ENCODE results near the gene TPSAB1. TPM values are rescaled to one million over a fixed set of nuclear protein-coding genes. Genes with fewer than 3 reads are reported as not detected.

TPSAB1 gene
- total RNA-seq, 1 experiment from 2014 or later, result not detected

DNA sequence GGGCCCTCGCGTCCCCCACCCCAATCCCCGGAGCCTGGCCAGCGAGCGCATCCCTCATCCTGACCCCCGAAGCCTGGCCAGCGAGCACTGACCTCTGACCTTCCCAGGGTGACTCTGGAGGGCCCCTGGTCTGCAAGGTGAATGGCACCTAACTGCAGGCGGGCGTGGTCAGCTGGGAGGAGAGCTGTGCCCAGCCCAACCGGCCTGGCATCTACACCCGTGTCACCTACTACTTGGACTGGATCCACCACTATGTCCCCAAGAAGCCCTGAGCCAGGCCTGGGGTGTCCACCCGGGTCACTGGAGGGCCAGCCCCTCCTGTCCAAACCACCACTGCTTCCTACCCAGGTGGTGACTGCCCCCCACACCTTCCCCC lies 17.7 kb downstream of the TPSAB1 start:
- Mint-ChIP-seq H3K9me3 (ENCODE audit: unreplicated experiment) (no peaks in the 10 kb centered on the region), H3K4me3 (ENCODE audit: unreplicated experiment) (no peak overlapping the region), H3K4me1 (ENCODE audit: low read depth, unreplicated experiment) (no peaks in the 10 kb centered on the region), H3K27me3 (ENCODE audit: insufficient read depth, unreplicated experiment) (peaks cover 4% of the 10 kb centered on the region), H3K27ac (ENCODE audit: unreplicated experiment) (no peak overlapping the region), H3K36me3 (ENCODE audit: insufficient read depth, unreplicated experiment) (no peaks in the 10 kb centered on the region)
- intact Hi-C loops (cut with micrococcal nuclease; ENCODE audit: unreplicated experiment), result no loop called here
- TF ChIP-seq, protein P1, sequence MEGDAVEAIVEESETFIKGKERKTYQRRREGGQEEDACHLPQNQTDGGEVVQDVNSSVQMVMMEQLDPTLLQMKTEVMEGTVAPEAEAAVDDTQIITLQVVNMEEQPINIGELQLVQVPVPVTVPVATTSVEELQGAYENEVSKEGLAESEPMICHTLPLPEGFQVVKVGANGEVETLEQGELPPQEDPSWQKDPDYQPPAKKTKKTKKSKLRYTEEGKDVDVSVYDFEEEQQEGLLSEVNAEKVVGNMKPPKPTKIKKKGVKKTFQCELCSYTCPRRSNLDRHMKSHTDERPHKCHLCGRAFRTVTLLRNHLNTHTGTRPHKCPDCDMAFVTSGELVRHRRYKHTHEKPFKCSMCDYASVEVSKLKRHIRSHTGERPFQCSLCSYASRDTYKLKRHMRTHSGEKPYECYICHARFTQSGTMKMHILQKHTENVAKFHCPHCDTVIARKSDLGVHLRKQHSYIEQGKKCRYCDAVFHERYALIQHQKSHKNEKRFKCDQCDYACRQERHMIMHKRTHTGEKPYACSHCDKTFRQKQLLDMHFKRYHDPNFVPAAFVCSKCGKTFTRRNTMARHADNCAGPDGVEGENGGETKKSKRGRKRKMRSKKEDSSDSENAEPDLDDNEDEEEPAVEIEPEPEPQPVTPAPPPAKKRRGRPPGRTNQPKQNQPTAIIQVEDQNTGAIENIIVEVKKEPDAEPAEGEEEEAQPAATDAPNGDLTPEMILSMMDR (IDR thresholded peaks at IDR 0.05; ENCODE audit: insufficient read depth in 1 of 2, low read depth in 1 of 2, low read length in 1 of 2, severe bottlenecking in 1 of 2, unreplicated experiment in 1 of 2), result no peak
- H3K9me3 ChIP-seq, result no peaks in the 10 kb centered on the region
- POLR2A ChIA-PET, result no interaction called here
- H3K4me1 ChIP-seq, result no peaks in the 10 kb centered on the region
- CTCF ChIA-PET, result no interaction called here
- no TSS peak for BruUV-seq (replicated peaks)
- no peaks in the 10 kb centered on the region for H3K36me3 ChIP-seq (ENCODE audit: control insufficient read depth, insufficient read depth, low read length)
- H3K4me3 ChIP-seq (ENCODE audit: low read depth, low read length), result no peak overlapping the region
- no peak for DNase-seq
- H3K27me3 ChIP-seq (replicated peaks; ENCODE audit: control insufficient read depth, insufficient read depth, low read length), result no peaks in the 10 kb centered on the region; the same call in 1 of the 2 replicates

DNA sequence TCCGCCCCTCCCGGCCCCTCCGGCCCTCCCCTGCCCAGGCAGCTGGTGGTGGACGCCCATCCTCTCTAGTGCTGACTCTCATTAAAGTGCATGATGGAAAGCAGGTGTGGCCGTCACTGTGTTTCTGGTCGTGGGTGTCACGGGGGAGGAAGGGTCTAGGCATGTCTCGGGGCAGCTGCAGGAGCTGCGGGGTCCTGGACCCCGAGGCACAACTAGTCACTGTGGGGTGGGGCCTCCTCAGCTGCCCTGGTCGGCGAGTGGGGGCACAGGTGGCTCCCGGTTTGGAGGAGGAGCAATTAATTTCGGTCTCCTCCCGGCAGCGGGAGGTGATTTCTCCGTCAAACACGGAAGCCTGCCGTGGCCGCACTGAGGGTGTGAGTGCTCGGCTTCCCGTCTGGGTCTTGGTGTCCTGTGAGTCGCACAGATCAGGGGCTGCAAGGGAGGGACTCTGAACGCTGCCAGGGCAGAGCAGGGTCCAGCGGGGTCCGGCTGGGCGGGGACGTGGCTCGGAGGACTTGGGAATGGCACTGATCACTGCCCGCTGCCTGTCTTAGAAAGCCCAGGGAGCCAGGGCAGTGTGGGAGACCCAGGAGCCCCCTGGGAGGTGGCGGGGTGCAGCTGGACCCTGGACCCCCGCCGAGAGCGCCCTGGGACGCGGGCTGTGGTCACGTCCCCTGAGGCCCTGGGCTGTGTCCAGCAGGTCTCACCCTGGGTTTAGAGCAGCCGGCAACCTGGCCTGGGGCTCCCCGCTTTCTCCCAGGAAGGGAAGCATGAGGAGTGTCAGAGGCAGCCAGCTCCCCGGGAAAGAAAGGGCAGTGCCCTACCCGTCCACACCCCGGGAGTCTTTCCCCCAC lies 18.6 kb downstream of the TPSAB1 start:
- POLR2A ChIA-PET, result no interaction called here
- Mint-ChIP-seq H3K9me3 (ENCODE audit: unreplicated experiment) (peaks cover 3% of the 10 kb centered on the region), H3K4me1 (ENCODE audit: low read depth, unreplicated experiment) (no peaks in the 10 kb centered on the region), H3K27ac (ENCODE audit: unreplicated experiment) (no peak overlapping the region), H3K4me3 (ENCODE audit: unreplicated experiment) (peak overlapping the region; percentile 56), H3K36me3 (ENCODE audit: insufficient read depth, unreplicated experiment) (no peaks in the 10 kb centered on the region), H3K27me3 (ENCODE audit: insufficient read depth, unreplicated experiment) (peaks cover 4% of the 10 kb centered on the region)
- no TSS peak for BruUV-seq (replicated peaks)
- Histone ChIP-seq H3K4me1 (no peaks in the 10 kb centered on the region), H3K27me3 (replicated peaks; ENCODE audit: control insufficient read depth, insufficient read depth, low read length) (no peaks in the 10 kb centered on the region; the same call in 1 of the 2 replicates), H3K36me3 (ENCODE audit: control insufficient read depth, insufficient read depth, low read length) (no peaks in the 10 kb centered on the region), H3K4me3 (ENCODE audit: low read depth, low read length) (peak overlapping the region; percentile 25), H3K9me3 (no peaks in the 10 kb centered on the region)
- intact Hi-C loops (cut with micrococcal nuclease; ENCODE audit: unreplicated experiment), result no loop called here
- DNase-seq, result no peak
- TF ChIP-seq, protein P1 (IDR thresholded peaks at IDR 0.05; ENCODE audit: insufficient read depth in 1 of 2, low read depth in 1 of 2, low read length in 1 of 2, severe bottlenecking in 1 of 2, unreplicated experiment in 1 of 2), result no peak
- CTCF ChIA-PET, result no interaction called here

DNA sequence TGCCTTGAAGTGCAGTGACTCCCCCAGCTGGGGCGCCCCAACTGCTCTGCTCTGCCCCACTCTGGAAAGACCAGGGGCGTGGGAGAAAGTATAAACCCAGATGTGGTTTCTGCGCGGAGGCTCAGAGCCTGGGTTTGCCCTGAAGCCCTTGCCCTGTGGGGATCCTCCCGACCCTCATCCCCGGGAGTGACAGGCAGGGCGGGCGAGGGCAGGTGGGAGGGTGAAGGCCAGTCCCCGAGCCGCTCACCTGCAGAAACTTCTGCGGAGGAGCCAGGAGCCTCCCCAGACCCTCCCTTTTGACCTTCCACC lies 19.2 kb downstream of the TPSAB1 start:
- H3K27me3 ChIP-seq (replicated peaks; ENCODE audit: control insufficient read depth, insufficient read depth, low read length), result no peaks in the 10 kb centered on the region; the same call in 1 of the 2 replicates

More for the DNA sequence above, 19.2 kb downstream of the TPSAB1 start:
- peaks cover 9% of the 10 kb centered on the region for H3K9me3 Mint-ChIP-seq (ENCODE audit: unreplicated experiment)
- H3K4me3 ChIP-seq (ENCODE audit: low read depth, low read length), result no peak overlapping the region
- no peak overlapping the region for H3K4me3 Mint-ChIP-seq (ENCODE audit: unreplicated experiment)
- H3K4me1 Mint-ChIP-seq (ENCODE audit: low read depth, unreplicated experiment), result no peaks in the 10 kb centered on the region
- no peak for DNase-seq
- intact Hi-C loops (cut with micrococcal nuclease; ENCODE audit: unreplicated experiment), result no loop called here
- H3K36me3 Mint-ChIP-seq (ENCODE audit: insufficient read depth, unreplicated experiment), result no peaks in the 10 kb centered on the region
- H3K36me3 ChIP-seq (ENCODE audit: control insufficient read depth, insufficient read depth, low read length), result no peaks in the 10 kb centered on the region
- H3K4me1 ChIP-seq, result no peaks in the 10 kb centered on the region
- ChIA-PET POLR2A (no interaction called here), CTCF (no interaction called here)
- TF ChIP-seq, protein P1 (IDR thresholded peaks at IDR 0.05; ENCODE audit: insufficient read depth in 1 of 2, low read depth in 1 of 2, low read length in 1 of 2, severe bottlenecking in 1 of 2, unreplicated experiment in 1 of 2), result no peak
- H3K9me3 ChIP-seq, result no peaks in the 10 kb centered on the region
- H3K27me3 Mint-ChIP-seq (ENCODE audit: insufficient read depth, unreplicated experiment), result peaks cover 6% of the 10 kb centered on the region
- BruUV-seq (replicated peaks), result no TSS peak
- no peak overlapping the region for H3K27ac Mint-ChIP-seq (ENCODE audit: unreplicated experiment)

All from Caco-2 (cell line).